Left lung (tissue), 10 donors: ENCODE data around the gene LAPTM5. TPM values are rescaled to one million over a fixed set of nuclear protein-coding genes. Genes with fewer than 3 reads are reported as not detected.

Source experiments
- ATAC-seq: fragments of 200-7000 bp; cut with Tn5 transposase; one replicate; pipeline ENCODE4 v1.9.1; 2020; ENCODE audit warnings: moderate library complexity
- DNase-seq, 4 donors: peaks; one replicate each; pipeline ENCODE4 v3.0.0-alpha.2; 2013 to 2020
- H3K27ac ChIP-seq, 2 donors: fragments of 200-600 bp; sonication (generic) in 1 of 2; one replicate each; pipeline versions ENCODE4 v1.5.0 to v1.8.0; 2020 to 2021
- H3K27me3 ChIP-seq, 2 donors: fragments of 200-600 bp; sonication (generic) in 1 of 2; one replicate each; pipeline versions ENCODE4 v1.5.0 to v1.8.0; 2020 to 2021
- H3K36me3 ChIP-seq, 2 donors: fragments of 200-600 bp; sonication (generic) in 1 of 2; one replicate each; pipeline versions ENCODE4 v1.5.0 to v1.8.0; 2020 to 2021
- H3K4me1 ChIP-seq, 2 donors: fragments of 200-600 bp; one replicate each; pipeline ENCODE4 v1.8.0; 2021
- H3K4me3 ChIP-seq, 2 donors: fragments of 200-600 bp; sonication (generic) in 1 of 2; one replicate each; pipeline versions ENCODE4 v1.5.0 to v1.8.0; 2020 to 2021; ENCODE audit warnings: mild to moderate bottlenecking in 1 of 2
- H3K9me3 ChIP-seq, 2 donors: fragments of 200-600 bp; sonication (generic) in 1 of 2; one replicate each; pipeline versions ENCODE4 v1.5.0 to v1.8.0; 2020 to 2021
- intact Hi-C, 2 donors: fragments of 100-400 bp; cut with DNase I; formaldehyde crosslinking; loops; one replicate each; pipeline versions ENCODE4 v1.11.2 to v1.14.2; 2022
- polyA plus RNA-seq, 6 donors: library from polyadenylated mRNA; unstranded; fragments of 120-200 nt; gene quantifications; one replicate each; pipeline ENCODE4 v1.2.1, GENCODE V29; 2013; ENCODE audit not compliant: insufficient read length in 6 of 6
- total RNA-seq, 2 donors: library from RNA; stranded (reverse); fragmentation: NEBNext Ultra II Directional; extraction: Animal tissue kit (Norgen Biotek cat#: 25700); gene quantifications; one replicate each; pipeline ENCODE4 v1.2.1, GENCODE V29; 2021
- TF ChIP-seq, protein P1 (sequence below), 2 donors: fragments of 200-600 bp; sonication (generic) in 1 of 2; IDR thresholded peaks; one replicate each; pipeline versions ENCODE4 v1.5.0 to v1.8.0; 2021; ENCODE audit warnings: antibody characterized with exemption in 2 of 2
- donor health status: DM: no; HTN: yes; CAD: no.
- donor health status: DM: no; HTN: no; CAD: no.

The LAPTM5 gene
- total and polyA plus RNA-seq, 8 donors: 23.0 to 513 (median 29.5) TPM

DNA sequence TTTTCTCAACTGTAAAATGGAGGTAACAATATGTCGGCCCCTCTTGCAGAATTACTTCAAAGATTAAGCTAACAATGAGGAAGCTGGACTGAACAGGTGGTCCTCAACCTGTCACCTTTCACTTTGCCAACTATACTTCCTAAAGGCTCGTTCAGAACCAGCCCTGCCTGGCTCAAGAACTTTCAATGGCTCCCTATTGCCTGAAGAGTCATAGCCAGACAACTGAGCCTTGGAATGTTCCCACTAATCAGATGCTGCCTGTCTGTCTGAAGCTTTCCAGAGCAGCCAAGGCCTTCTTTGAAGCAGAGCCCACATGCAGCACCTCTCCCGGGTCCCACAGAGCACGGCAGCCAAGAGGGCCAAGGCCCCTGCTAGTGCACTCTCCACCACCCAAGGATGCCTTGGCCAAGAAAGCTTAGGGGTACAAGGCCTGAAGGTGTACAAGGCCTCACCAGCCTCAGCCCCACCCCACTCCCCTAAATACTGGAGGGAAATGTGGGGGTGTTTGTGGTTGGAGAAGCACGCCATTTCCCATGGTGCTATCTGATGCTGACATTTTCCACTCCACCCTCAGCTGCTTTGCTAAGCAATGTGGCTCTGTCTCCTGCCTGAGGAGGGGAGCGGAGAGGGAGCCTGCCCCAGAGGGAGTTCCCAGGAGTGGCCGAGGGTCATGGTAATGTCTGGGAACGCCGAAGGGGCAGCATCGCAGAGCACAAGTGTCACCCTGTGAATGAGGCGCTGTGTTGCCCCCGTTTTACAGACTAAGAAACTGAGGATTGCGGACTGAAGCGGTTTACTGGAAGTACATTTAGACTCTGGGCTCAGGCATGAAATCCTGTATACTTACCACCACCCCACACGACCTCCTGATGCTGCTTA, 8.2 kb upstream of the LAPTM5 start:
- Histone ChIP-seq H3K27me3 (no peaks in the 10 kb centered on the region), H3K9me3 (no peaks in the 10 kb centered on the region), H3K36me3 (no peaks in the 10 kb centered on the region), H3K4me3 (no peak overlapping the region), H3K27ac (no peak overlapping the region), H3K4me1 (peaks cover 0 to 13% of the 10 kb centered on the region in 2 donors)
- TF ChIP-seq, protein P1, sequence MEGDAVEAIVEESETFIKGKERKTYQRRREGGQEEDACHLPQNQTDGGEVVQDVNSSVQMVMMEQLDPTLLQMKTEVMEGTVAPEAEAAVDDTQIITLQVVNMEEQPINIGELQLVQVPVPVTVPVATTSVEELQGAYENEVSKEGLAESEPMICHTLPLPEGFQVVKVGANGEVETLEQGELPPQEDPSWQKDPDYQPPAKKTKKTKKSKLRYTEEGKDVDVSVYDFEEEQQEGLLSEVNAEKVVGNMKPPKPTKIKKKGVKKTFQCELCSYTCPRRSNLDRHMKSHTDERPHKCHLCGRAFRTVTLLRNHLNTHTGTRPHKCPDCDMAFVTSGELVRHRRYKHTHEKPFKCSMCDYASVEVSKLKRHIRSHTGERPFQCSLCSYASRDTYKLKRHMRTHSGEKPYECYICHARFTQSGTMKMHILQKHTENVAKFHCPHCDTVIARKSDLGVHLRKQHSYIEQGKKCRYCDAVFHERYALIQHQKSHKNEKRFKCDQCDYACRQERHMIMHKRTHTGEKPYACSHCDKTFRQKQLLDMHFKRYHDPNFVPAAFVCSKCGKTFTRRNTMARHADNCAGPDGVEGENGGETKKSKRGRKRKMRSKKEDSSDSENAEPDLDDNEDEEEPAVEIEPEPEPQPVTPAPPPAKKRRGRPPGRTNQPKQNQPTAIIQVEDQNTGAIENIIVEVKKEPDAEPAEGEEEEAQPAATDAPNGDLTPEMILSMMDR (IDR thresholded peaks at IDR 0.05): no peak
- ATAC-seq: no peak
- intact Hi-C loops: no loop called here
- DNase-seq: peak in 1 of 4 donors; percentile 59

DNA sequence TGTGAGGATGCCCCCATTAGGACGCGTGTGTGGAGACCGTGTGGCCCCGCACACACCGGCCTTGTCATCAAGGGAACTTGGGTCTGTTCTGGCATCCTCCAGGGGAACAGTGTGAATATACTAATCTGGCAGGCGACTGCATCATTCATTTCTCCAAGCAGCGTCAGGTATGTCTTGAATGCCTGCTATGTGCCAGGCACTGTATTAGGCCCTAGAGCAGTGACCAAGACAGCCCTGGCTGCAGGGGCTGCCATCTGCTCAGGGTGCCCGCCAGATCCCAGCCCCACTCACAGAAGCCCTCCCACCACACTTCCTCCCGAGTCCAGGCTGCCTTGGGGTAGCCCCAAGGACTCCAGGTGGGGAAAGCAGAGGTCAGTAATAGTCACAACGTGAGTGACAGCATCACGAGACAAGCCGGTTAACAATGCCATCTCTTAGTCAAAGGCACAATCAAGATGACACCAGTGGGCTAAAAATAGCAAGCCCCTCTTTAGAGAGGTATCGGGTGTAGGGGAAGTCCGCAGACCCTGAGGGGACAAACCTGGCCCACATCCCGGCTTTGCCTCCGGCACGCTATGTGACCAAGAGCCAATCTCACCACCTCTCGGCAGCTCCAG, 7.5 kb upstream of the LAPTM5 start:
- DNase-seq (peak in 1 of 4 donors; percentile 37), ATAC-seq (no peak)
- TF ChIP-seq, protein P1 (IDR thresholded peaks at IDR 0.05): no peak
- no peaks in the 10 kb centered on the region for H3K27me3 ChIP-seq
- H3K27ac ChIP-seq: no peak overlapping the region
- H3K4me1 ChIP-seq: peaks cover 0 to 18% of the 10 kb centered on the region in 2 donors
- H3K4me3 ChIP-seq: no peak overlapping the region
- H3K36me3 ChIP-seq: no peaks in the 10 kb centered on the region
- intact Hi-C loops: no loop called here
- no peaks in the 10 kb centered on the region for H3K9me3 ChIP-seq

DNA sequence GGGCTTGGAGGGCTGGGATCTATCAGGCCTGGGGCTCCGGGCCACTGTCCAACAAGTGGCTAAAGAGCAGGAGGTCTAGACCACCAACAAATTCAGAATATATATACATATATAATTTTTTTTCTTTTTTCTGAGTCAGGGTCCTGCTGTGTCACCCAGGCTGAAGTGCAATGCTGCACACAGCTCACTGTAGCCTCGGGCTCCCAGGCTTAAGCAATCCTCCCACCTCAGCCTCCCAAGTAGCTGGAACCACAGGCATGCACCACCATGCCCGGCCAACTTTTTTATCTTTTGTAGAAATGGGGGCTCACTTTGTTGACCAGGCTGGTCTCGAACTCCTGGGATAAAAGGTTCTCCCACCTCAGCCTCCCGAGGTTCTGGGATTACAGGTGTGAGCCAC, 6.8 kb upstream of the LAPTM5 start:
- Histone ChIP-seq H3K9me3 (no peaks in the 10 kb centered on the region), H3K27me3 (no peaks in the 10 kb centered on the region), H3K4me1 (peaks cover 0 to 22% of the 10 kb centered on the region in 2 donors), H3K4me3 (no peak overlapping the region), H3K27ac (no peak overlapping the region), H3K36me3 (no peaks in the 10 kb centered on the region)
- DNase-seq (no peak), ATAC-seq (no peak)
- intact Hi-C loops: no loop called here
- TF ChIP-seq, protein P1 (IDR thresholded peaks at IDR 0.05): no peak

DNA sequence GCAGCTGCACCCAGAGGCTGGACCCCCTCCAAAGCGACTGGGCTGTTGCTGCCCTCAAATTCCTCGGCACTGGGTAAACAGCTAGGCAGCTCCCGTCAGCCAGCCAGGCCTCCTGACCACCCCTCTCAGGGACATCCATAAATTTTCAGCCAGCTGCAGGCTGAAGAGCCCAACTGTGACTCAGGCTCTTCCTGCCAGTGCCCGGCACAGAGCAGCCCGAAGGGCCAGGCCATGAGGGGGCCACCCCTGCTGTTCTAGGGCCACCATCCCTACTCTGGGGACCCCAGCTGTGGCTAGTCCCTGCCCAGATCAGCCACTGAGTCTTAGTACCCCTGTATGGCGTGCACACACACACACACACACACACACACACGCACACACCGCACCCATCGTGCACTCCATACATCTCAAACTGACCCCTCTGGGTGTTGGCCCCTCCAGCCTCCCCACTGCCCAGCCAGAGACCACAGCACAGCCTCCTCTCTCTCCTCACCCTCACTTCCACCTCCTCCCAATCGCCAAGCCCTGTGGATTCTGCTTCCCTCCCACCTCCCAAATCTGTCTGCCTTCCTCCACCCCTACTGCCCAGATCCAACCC, 6.2 kb upstream of the LAPTM5 start:
- intact Hi-C loops: no loop called here
- no peaks in the 10 kb centered on the region for H3K36me3 ChIP-seq
- ATAC-seq (peak; percentile 33), DNase-seq (peak in 1 of 4 donors; percentile 55)
- TF ChIP-seq, protein P1 (IDR thresholded peaks at IDR 0.05): no peak
- no peak overlapping the region for H3K4me3 ChIP-seq
- H3K27me3 ChIP-seq: no peaks in the 10 kb centered on the region
- H3K9me3 ChIP-seq: no peaks in the 10 kb centered on the region
- no peak overlapping the region for H3K27ac ChIP-seq
- H3K4me1 ChIP-seq: peaks cover 0 to 28% of the 10 kb centered on the region in 2 donors
